ENCODE results near the gene RNU1-3. TPM values are rescaled to one million over a fixed set of nuclear protein-coding genes. Genes with fewer than 3 reads are reported as not detected.
"Not testable (repeated sequence)": the region's sequence is repeated elsewhere in the genome, so short reads cannot be mapped to it uniquely, and the experiment has no call there.

The RNU1-3 gene
- total and polyA plus RNA-seq, 2 experiments from 2014 or later, result not detected

GRCh38 chr1:16702280-16702679 is 35.5 kb upstream of the RNU1-3 start:
- H2AFZ ChIP-seq; H3K36me3 ChIP-seq (ENCODE audit: low read depth); H3K79me2 ChIP-seq (ENCODE audit: insufficient read depth); DNase-seq; H3K4me2 ChIP-seq (ENCODE audit: unreplicated experiment); in situ Hi-C loops (cut with MboI); H3F3A ChIP-seq (ENCODE audit: insufficient read depth); H3K9me3 ChIP-seq (ENCODE audit: low read depth); H3K4me3 ChIP-seq; H4K20me1 ChIP-seq (ENCODE audit: insufficient read depth); H3K9ac ChIP-seq; H3K4me1 ChIP-seq (ENCODE audit: insufficient read depth); H3K27me3 ChIP-seq (replicated peaks; ENCODE audit: insufficient read depth); H3K9me2 ChIP-seq (ENCODE audit: insufficient read depth); H3K27ac ChIP-seq: not testable (repeated sequence)
- WGBS, 2 experiments (ENCODE audit: low coverage in 1 of 2, low lambda C conversion rate in 2 of 2, missing lambda C conversion rate in 2 of 2), result 43 to 52% methylated on average over 5 of the region's 5 CpGs

GRCh38 chr1:16701189-16701588 is 34.4 kb upstream of the RNU1-3 start:
- H4K20me1 ChIP-seq (ENCODE audit: insufficient read depth); H3K79me2 ChIP-seq (ENCODE audit: insufficient read depth); H3K9ac ChIP-seq; DNase-seq; H3K27me3 ChIP-seq (replicated peaks; ENCODE audit: insufficient read depth); H2AFZ ChIP-seq; H3K4me1 ChIP-seq (ENCODE audit: insufficient read depth); H3K27ac ChIP-seq; H3K9me3 ChIP-seq (ENCODE audit: low read depth); in situ Hi-C loops (cut with MboI); H3K36me3 ChIP-seq (ENCODE audit: low read depth); H3K9me2 ChIP-seq (ENCODE audit: insufficient read depth); H3K4me2 ChIP-seq (ENCODE audit: unreplicated experiment); H3K4me3 ChIP-seq; H3F3A ChIP-seq (ENCODE audit: insufficient read depth): not testable (repeated sequence)
- no CpG with 5 or more reads among the region's 37 CpGs for WGBS, 2 experiments (ENCODE audit: low coverage in 1 of 2, low lambda C conversion rate in 2 of 2, missing lambda C conversion rate in 2 of 2)

GRCh38 chr1:16700138-16700895 is 33.6 kb upstream of the RNU1-3 start:
- H3K4me2 ChIP-seq (ENCODE audit: unreplicated experiment); in situ Hi-C loops (cut with MboI): not testable (repeated sequence)

DNA sequence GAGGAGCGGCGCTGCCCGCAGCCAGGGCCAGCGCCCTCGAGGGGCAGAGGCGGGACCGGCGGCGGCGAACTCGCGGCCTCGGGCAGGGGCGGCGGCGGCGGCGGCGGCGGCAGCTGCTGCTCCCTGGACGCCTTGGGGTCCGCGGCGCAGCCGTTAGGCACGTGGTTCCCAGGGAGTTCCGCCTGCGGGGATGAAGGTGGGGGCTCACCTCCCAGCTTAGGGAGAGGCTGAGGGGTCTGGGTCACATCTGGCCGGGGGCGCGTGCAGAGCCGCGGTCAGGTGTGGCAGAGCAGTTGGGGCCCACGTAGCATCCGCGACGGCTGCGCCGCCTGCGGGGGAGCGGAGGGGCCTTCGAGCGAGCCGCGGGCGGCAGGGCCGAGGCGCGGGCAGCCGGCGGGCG is 32.7 kb upstream of the RNU1-3 start:
- DNase-seq; H2AFZ ChIP-seq; H3K79me2 ChIP-seq (ENCODE audit: insufficient read depth); in situ Hi-C loops (cut with MboI); H3F3A ChIP-seq (ENCODE audit: insufficient read depth); H3K4me3 ChIP-seq; H3K27me3 ChIP-seq (replicated peaks; ENCODE audit: insufficient read depth); H3K4me1 ChIP-seq (ENCODE audit: insufficient read depth); H3K27ac ChIP-seq; H3K9ac ChIP-seq; H3K9me2 ChIP-seq (ENCODE audit: insufficient read depth); H3K4me2 ChIP-seq (ENCODE audit: unreplicated experiment); H4K20me1 ChIP-seq (ENCODE audit: insufficient read depth); H3K36me3 ChIP-seq (ENCODE audit: low read depth); H3K9me3 ChIP-seq (ENCODE audit: low read depth): not testable (repeated sequence)
- 4% methylated on average over 46 to 52 of the region's 52 CpGs for WGBS, 2 experiments (ENCODE audit: low coverage in 1 of 2, low lambda C conversion rate in 2 of 2, missing lambda C conversion rate in 2 of 2)

More at GRCh38 chr1:16700138-16700895, 33.6 kb upstream of the RNU1-3 start:
- 0% methylated on average over 1 to 2 of the region's 57 CpGs for WGBS, 2 experiments (ENCODE audit: low coverage in 1 of 2, low lambda C conversion rate in 2 of 2, missing lambda C conversion rate in 2 of 2)
- not testable (repeated sequence) for H3K4me1 ChIP-seq (ENCODE audit: insufficient read depth); H3K9me3 ChIP-seq (ENCODE audit: low read depth); H3K27me3 ChIP-seq (replicated peaks; ENCODE audit: insufficient read depth); H3K79me2 ChIP-seq (ENCODE audit: insufficient read depth); H3K27ac ChIP-seq; DNase-seq; H3K9ac ChIP-seq; H3K9me2 ChIP-seq (ENCODE audit: insufficient read depth); H3K36me3 ChIP-seq (ENCODE audit: low read depth); H2AFZ ChIP-seq; H4K20me1 ChIP-seq (ENCODE audit: insufficient read depth); H3F3A ChIP-seq (ENCODE audit: insufficient read depth); H3K4me3 ChIP-seq

DNA sequence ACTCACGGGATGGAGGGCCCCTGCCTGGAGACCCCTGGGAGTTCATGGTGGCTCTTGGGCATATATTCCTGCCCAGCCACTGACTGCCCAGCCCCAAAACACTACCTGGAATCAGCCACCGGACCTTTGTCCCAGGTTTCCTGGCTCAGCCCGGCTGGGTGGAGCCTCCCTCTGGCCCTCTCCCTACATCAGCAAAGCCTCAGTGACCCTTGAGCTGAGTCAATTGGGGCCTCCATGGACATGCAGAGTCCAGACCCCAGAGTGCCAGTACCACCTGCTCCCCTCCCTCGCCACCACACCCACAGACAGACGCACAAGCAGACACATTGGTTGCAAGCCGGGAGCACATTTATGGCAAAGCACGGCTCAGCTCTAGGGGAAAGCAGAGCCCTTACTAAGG is 30.4 kb upstream of the RNU1-3 start:
- H4K20me1 ChIP-seq (ENCODE audit: insufficient read depth); H3K27ac ChIP-seq; H3K9ac ChIP-seq; H3K79me2 ChIP-seq (ENCODE audit: insufficient read depth); H3K9me3 ChIP-seq (ENCODE audit: low read depth); H3K9me2 ChIP-seq (ENCODE audit: insufficient read depth); H2AFZ ChIP-seq; H3F3A ChIP-seq (ENCODE audit: insufficient read depth); H3K4me2 ChIP-seq (ENCODE audit: unreplicated experiment); DNase-seq; H3K27me3 ChIP-seq (replicated peaks; ENCODE audit: insufficient read depth); H3K36me3 ChIP-seq (ENCODE audit: low read depth); H3K4me1 ChIP-seq (ENCODE audit: insufficient read depth); H3K4me3 ChIP-seq; in situ Hi-C loops (cut with MboI): not testable (repeated sequence)
- 40 to 46% methylated on average over 4 of the region's 7 CpGs for WGBS, 2 experiments (ENCODE audit: low coverage in 1 of 2, low lambda C conversion rate in 2 of 2, missing lambda C conversion rate in 2 of 2)

DNA sequence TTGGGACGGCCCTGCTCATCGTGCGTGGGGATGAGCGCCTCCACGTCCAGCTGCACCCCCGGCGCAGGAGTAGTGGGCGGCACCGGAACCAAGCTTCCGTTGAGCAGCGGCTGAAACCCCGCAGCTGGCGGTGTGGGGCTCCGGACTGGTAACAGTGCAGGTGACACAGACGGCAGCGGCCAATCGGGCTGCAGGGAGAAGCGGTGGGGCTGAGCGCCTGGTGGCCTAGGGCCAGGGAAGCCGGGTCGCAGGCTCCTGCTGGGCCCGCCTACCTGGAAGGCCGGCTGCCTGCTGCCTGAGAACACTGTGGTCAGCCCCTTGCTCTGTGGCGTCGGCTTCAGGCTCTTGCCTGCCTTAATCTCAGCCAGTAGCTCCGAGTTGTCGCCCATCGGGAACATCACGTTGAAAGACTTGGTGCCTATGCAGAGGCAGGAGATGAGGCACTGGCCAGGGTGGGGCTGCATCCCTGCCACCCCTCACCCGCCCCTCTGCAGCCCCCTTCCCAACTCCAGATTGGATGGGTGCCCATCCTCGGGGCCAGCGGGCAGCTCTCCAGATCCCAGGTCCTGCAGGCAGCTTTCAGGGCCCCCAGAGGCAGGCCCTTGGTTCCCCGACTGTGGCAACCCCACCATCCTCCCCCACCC is 29.9 kb upstream of the RNU1-3 start:
- 7 to 8% methylated on average over 22 to 29 of the region's 33 CpGs for WGBS, 2 experiments (ENCODE audit: low coverage in 1 of 2, low lambda C conversion rate in 2 of 2, missing lambda C conversion rate in 2 of 2)
- H3K36me3 ChIP-seq (ENCODE audit: low read depth); H3K9me3 ChIP-seq (ENCODE audit: low read depth); H3K9me2 ChIP-seq (ENCODE audit: insufficient read depth); H2AFZ ChIP-seq; H3K4me1 ChIP-seq (ENCODE audit: insufficient read depth); H4K20me1 ChIP-seq (ENCODE audit: insufficient read depth); H3F3A ChIP-seq (ENCODE audit: insufficient read depth); DNase-seq; H3K79me2 ChIP-seq (ENCODE audit: insufficient read depth); H3K4me2 ChIP-seq (ENCODE audit: unreplicated experiment); in situ Hi-C loops (cut with MboI); H3K4me3 ChIP-seq; H3K27ac ChIP-seq; H3K27me3 ChIP-seq (replicated peaks; ENCODE audit: insufficient read depth); H3K9ac ChIP-seq: not testable (repeated sequence)

DNA sequence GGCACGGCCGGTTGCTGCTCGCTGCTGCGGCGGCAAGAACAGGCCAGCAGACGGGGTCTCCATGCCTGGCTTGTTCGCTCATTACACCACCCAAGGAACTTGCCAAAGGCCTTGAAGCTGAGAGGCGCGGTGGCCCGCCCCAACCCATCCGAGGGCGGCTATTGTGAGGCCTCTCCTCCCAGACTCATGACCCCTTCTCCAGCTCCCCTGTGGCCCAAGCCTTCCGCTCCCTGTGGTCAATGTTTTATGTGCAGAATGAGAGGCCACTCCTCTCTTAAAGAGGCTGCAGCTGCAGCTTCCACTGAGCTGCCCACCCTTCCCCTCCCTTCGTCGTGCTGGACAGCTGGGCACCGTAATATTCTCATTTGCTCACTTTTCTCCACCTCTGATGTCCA is 27.6 kb upstream of the RNU1-3 start:
- H3F3A ChIP-seq (ENCODE audit: insufficient read depth); H3K4me3 ChIP-seq; H3K9ac ChIP-seq; H4K20me1 ChIP-seq (ENCODE audit: insufficient read depth); H2AFZ ChIP-seq; in situ Hi-C loops (cut with MboI); H3K4me2 ChIP-seq (ENCODE audit: unreplicated experiment); H3K27ac ChIP-seq; H3K4me1 ChIP-seq (ENCODE audit: insufficient read depth); H3K9me2 ChIP-seq (ENCODE audit: insufficient read depth); H3K27me3 ChIP-seq (replicated peaks; ENCODE audit: insufficient read depth); DNase-seq; H3K36me3 ChIP-seq (ENCODE audit: low read depth); H3K79me2 ChIP-seq (ENCODE audit: insufficient read depth); H3K9me3 ChIP-seq (ENCODE audit: low read depth): not testable (repeated sequence)
- 63% methylated on average over 1 of the region's 16 CpGs for WGBS, 2 experiments (ENCODE audit: low coverage in 1 of 2, low lambda C conversion rate in 2 of 2, missing lambda C conversion rate in 2 of 2)
